H9 (cell line): Measurements from ENCODE around the gene ST6GAL1. TPM values are rescaled to one million over a fixed set of nuclear protein-coding genes. Genes with fewer than 3 reads are reported as not detected.

Experiments used
- DNase-seq: peaks from one replicate; pipeline ENCODE4 v3.0.0-alpha.2; 2017
- H2AFZ ChIP-seq: one replicate; pipeline ENCODE4 v1.6.1; 2013; ENCODE audit warnings: mild to moderate bottlenecking, low read length, control low read depth, moderate library complexity
- H2AK5ac ChIP-seq: 2 replicates; pipeline ENCODE4 v1.6.1; 2013; ENCODE audit warnings: low read length, control low read depth, mixed read lengths; ENCODE audit not compliant: insufficient read length
- H2BK120ac ChIP-seq: one replicate; pipeline ENCODE4 v1.6.1; 2013; ENCODE audit warnings: low read depth, mild to moderate bottlenecking, low read length, control low read depth, inconsistent platforms; ENCODE audit not compliant: poor library complexity, severe bottlenecking
- H2BK12ac ChIP-seq: 2 replicates; pipeline ENCODE4 v1.6.1; 2013; ENCODE audit warnings: low read length, control low read depth, mixed read lengths, low read depth; ENCODE audit not compliant: insufficient read length
- H2BK15ac ChIP-seq: 2 replicates; pipeline ENCODE4 v1.6.1; 2013; ENCODE audit warnings: low read depth, low read length, control low read depth
- H2BK20ac ChIP-seq: one replicate; pipeline ENCODE4 v1.6.1; 2013; ENCODE audit warnings: low read depth, mild to moderate bottlenecking, low read length, control low read depth, inconsistent platforms; ENCODE audit not compliant: poor library complexity, severe bottlenecking
- H2BK5ac ChIP-seq: 2 replicates; pipeline ENCODE4 v1.6.1; 2013; ENCODE audit warnings: low read length, control low read depth, mixed read lengths; ENCODE audit not compliant: insufficient read length
- H3K14ac ChIP-seq: 2 replicates; pipeline ENCODE4 v1.6.1; 2013; ENCODE audit warnings: low read length, control low read depth; ENCODE audit not compliant: insufficient read depth
- H3K18ac ChIP-seq: 2 replicates; pipeline ENCODE4 v1.6.1; 2013; ENCODE audit warnings: low read depth, mild to moderate bottlenecking, mixed read lengths, low read length, control low read depth; ENCODE audit not compliant: insufficient read length
- H3K23ac ChIP-seq: 2 replicates; pipeline ENCODE4 v1.6.1; 2013; ENCODE audit warnings: low read length, control low read depth, mixed read lengths, low read depth; ENCODE audit not compliant: insufficient read length
- H3K23me2 ChIP-seq: 2 replicates; pipeline ENCODE4 v1.6.1; 2013; ENCODE audit warnings: low read depth, mild to moderate bottlenecking, mixed read lengths, low read length, control low read depth; ENCODE audit not compliant: insufficient read length, poor library complexity, severe bottlenecking
- H3K27ac ChIP-seq: 2 replicates; pipeline ENCODE4 v1.5.1; 2013; ENCODE audit warnings: low read length, control low read depth, mixed read lengths, low read depth; ENCODE audit not compliant: insufficient read length
- H3K27me3 ChIP-seq: 2 replicates; pipeline ENCODE4 v1.6.1; 2013; ENCODE audit warnings: low read length, control low read depth, inconsistent platforms; ENCODE audit not compliant: insufficient read depth
- H3K4ac ChIP-seq: 2 replicates; pipeline ENCODE4 v1.6.1; 2013; ENCODE audit warnings: low read depth, mild to moderate bottlenecking, control low read depth, inconsistent platforms, low read length, moderate library complexity
- H3K4me1 ChIP-seq: 2 replicates; pipeline ENCODE4 v1.6.1; 2013; ENCODE audit warnings: low read length, control low read depth, inconsistent platforms; ENCODE audit not compliant: insufficient read depth
- H3K4me2 ChIP-seq: 2 replicates; pipeline ENCODE4 v1.6.1; 2013; ENCODE audit warnings: low read length, control low read depth, mixed read lengths; ENCODE audit not compliant: insufficient read length, insufficient read depth
- H3K56ac ChIP-seq: 2 replicates; pipeline ENCODE4 v1.6.1; 2013; ENCODE audit warnings: low read depth, mild to moderate bottlenecking, mixed read lengths, low read length, control low read depth; ENCODE audit not compliant: insufficient read length
- H3K79me1 ChIP-seq: 2 replicates; pipeline ENCODE4 v1.6.1; 2013; ENCODE audit warnings: low read depth, mild to moderate bottlenecking, moderate library complexity, low read length, control low read depth, inconsistent platforms; ENCODE audit not compliant: insufficient read depth, poor library complexity, severe bottlenecking
- H3K79me2 ChIP-seq: 2 replicates; pipeline ENCODE4 v1.6.1; 2013; ENCODE audit warnings: low read length, control low read depth, inconsistent platforms; ENCODE audit not compliant: insufficient read depth
- H3K9ac ChIP-seq: 2 replicates; pipeline ENCODE4 v1.6.1; 2013; ENCODE audit warnings: low read length, control low read depth, mixed read lengths; ENCODE audit not compliant: insufficient read length; ENCODE audit errors: extremely low read depth
- H3K9me3 ChIP-seq: one replicate; pipeline ENCODE4 v1.6.1; 2013; ENCODE audit warnings: low read depth, low read length, inconsistent platforms; ENCODE audit not compliant: control insufficient read depth
- H3T11ph ChIP-seq: one replicate; pipeline ENCODE4 v1.6.1; 2013; ENCODE audit warnings: mild to moderate bottlenecking, low read length, control low read depth, inconsistent platforms
- H4K20me1 ChIP-seq: one replicate; pipeline ENCODE4 v1.6.1; 2013; ENCODE audit not compliant: control insufficient read depth, insufficient read length, insufficient read depth
- H4K5ac ChIP-seq: 2 replicates; pipeline ENCODE4 v1.6.1; 2013; ENCODE audit warnings: low read depth, mild to moderate bottlenecking, mixed read lengths, low read length, control low read depth; ENCODE audit not compliant: insufficient read length
- H4K8ac ChIP-seq: replicated peaks from 2 replicates; pipeline ENCODE4 v1.6.1; 2013; ENCODE audit warnings: low read length, control low read depth, mixed read lengths, low read depth; ENCODE audit not compliant: insufficient read length
- H4K91ac ChIP-seq: 2 replicates; pipeline ENCODE4 v1.6.1; 2013; ENCODE audit warnings: low read depth, mild to moderate bottlenecking, moderate library complexity, mixed read lengths, low read length, control low read depth; ENCODE audit not compliant: insufficient read length
- H3K27ac Mint-ChIP-seq, 3 experiments: 2 replicates in 2 of 3; 3 replicates in 1 of 3; pipeline ENCODE4 v1.8.0; 2020 to 2021; ENCODE audit warnings: mixed read lengths in 3 of 3, mild to moderate bottlenecking in 1 of 3, moderate library complexity in 1 of 3
- H3K27me3 Mint-ChIP-seq: 2 replicates; pipeline ENCODE4 v1.8.0; 2021; ENCODE audit warnings: low read depth, mild to moderate bottlenecking, moderate library complexity, mixed read lengths
- H3K36me3 Mint-ChIP-seq, 3 experiments: 2 replicates in 2 of 3; 3 replicates in 1 of 3; pipeline ENCODE4 v1.8.0; 2020 to 2021; ENCODE audit warnings: low read depth in 3 of 3, mixed read lengths in 3 of 3; ENCODE audit not compliant: insufficient read depth in 1 of 3
- H3K4me1 Mint-ChIP-seq, 2 experiments: 2 replicates each; pipeline ENCODE4 v1.8.0; 2020; ENCODE audit warnings: mixed read lengths in 2 of 2
- H3K4me3 Mint-ChIP-seq, 2 experiments: 2 replicates in 1 of 2; 3 replicates in 1 of 2; pipeline ENCODE4 v1.8.0; 2020 to 2021; ENCODE audit warnings: mild to moderate bottlenecking in 2 of 2, mixed read lengths in 2 of 2, moderate library complexity in 1 of 2
- H3K9me3 Mint-ChIP-seq, 2 experiments: 2 replicates in 1 of 2; 3 replicates in 1 of 2; pipeline ENCODE4 v1.8.0; 2020; ENCODE audit warnings: mild to moderate bottlenecking in 2 of 2, mixed read lengths in 2 of 2, moderate library complexity in 1 of 2
- CTCF ChIP-seq: fragments of 200-600 bp; sonication (generic); conservative IDR thresholded peaks from 3 replicates; pipeline ENCODE4 v1.8.0; 2021; ENCODE audit warnings: antibody characterized with exemption, mild to moderate bottlenecking
- WGBS: extraction: QIAGEN DNeasy Blood & Tissue Kit; methylation state at CpG from one replicate; pipeline ENCODE4 v1.1.7; 2013; ENCODE audit warnings: missing lambda C conversion rate, low lambda C conversion rate, mixed read lengths; ENCODE audit not compliant: insufficient read length; ENCODE audit errors: extremely low coverage; 5-methylcytosine and 5-hydroxymethylcytosine counted together
- total RNA-seq: library from RNA; stranded (reverse); gene quantifications from 2 replicates; pipeline ENCODE4 v1.2.1, GENCODE V29; 2021

The ST6GAL1 gene
- total RNA-seq, 1 experiment from 2014 or later = 139 TPM

- WGBS = no CpG with 5 or more reads among the region's 4 CpGs
- H3K18ac ChIP-seq = no peak overlapping the region
- H4K20me1 ChIP-seq = no peaks in the 10 kb centered on the region
- no peak overlapping the region for H2BK20ac ChIP-seq
- H3K14ac ChIP-seq = no peak overlapping the region
- H2BK15ac ChIP-seq = no peak overlapping the region
- Mint-ChIP-seq H3K36me3 (peaks cover 30 to 51% (median 41%) of the 10 kb centered on the region in 3 experiments), H3K4me3 (no peak overlapping the region), H3K27ac (peak overlapping the region in 2 of 3 experiments; percentile 73 to 77; a peak in 3 of 7 replicates), H3K9me3 (peaks cover 2 to 4% of the 10 kb centered on the region in 2 experiments; a peak in 2 of 5 replicates), H3K27me3 (peaks cover 4% of the 10 kb centered on the region), H3K4me1 (peaks cover 45 to 47% of the 10 kb centered on the region in 2 experiments)
- H3K4me2 ChIP-seq = no peak overlapping the region
- no peak overlapping the region for H4K8ac ChIP-seq
- H3K23me2 ChIP-seq = peaks cover 15% of the 10 kb centered on the region
- H2BK120ac ChIP-seq = no peak overlapping the region
- no peak overlapping the region for H2AK5ac ChIP-seq
- H4K5ac ChIP-seq = no peak overlapping the region
- H4K91ac ChIP-seq = no peak overlapping the region
- H3K79me1 ChIP-seq = peaks cover 14% of the 10 kb centered on the region
- H3K56ac ChIP-seq = no peak overlapping the region
- DNase-seq = no peak
- H2AFZ ChIP-seq = no peak overlapping the region
- no peak overlapping the region for H3K23ac ChIP-seq
- H3K4me1 ChIP-seq = 0 out of 2 replicates have a peak, but pooled peaks cover 2% of the 10 kb centered on the region
- no peaks in the 10 kb centered on the region; the same call in 1 of the 2 replicates for H3K27me3 ChIP-seq
- H3K9me3 ChIP-seq = no peaks in the 10 kb centered on the region
- no peak overlapping the region for H2BK12ac ChIP-seq
- H3K79me2 ChIP-seq = peaks cover 23% of the 10 kb centered on the region
- H3K27ac ChIP-seq = no peak overlapping the region
- H3K4ac ChIP-seq = no peak overlapping the region
- no peak overlapping the region for H3K9ac ChIP-seq
- no peak for TF ChIP-seq CTCF
- no peak overlapping the region for H2BK5ac ChIP-seq
- H3T11ph ChIP-seq = no peak overlapping the region
These were observed 3.5 kb downstream of the ST6GAL1 start for GRCh38 chr3:186933816-186934215.
